HEK293T (cell line): ENCODE measurements around the gene PLCB4.

Source experiments
- SP1 ChIP-seq: fragments of 450-650 bp; IDR thresholded peaks from 2 replicates; pipeline ENCODE4 v1.6.1; 2017
- ZNF384 ChIP-seq: fragments of 450-650 bp; IDR thresholded peaks from 2 replicates; pipeline ENCODE4 v1.6.1; 2016

- no peak for TF ChIP-seq SP1
- TF ChIP-seq ZNF384: no peak
Measured at GRCh38 chr20:9230406-9230805, 161.5 kb downstream of the PLCB4 start.
